Immature natural killer cell (primary cell): Measurements from ENCODE around the gene EXOC6. TPM values are rescaled to one million over a fixed set of nuclear protein-coding genes. Genes with fewer than 3 reads are reported as not detected.

Experiments used
- DNase-seq, 3 donors: peaks; one replicate each; pipeline ENCODE4 v3.0.0; 2022; ENCODE audit warnings: mixed read lengths in 1 of 3
- H3K27ac Mint-ChIP-seq, 6 donors: one replicate each; pipeline ENCODE4 v1.8.0; 2020; ENCODE audit warnings: mixed read lengths in 6 of 6, mild to moderate bottlenecking in 5 of 6, inconsistent platforms in 4 of 6, moderate library complexity in 3 of 6
- H3K27me3 Mint-ChIP-seq, 3 donors: one replicate each; pipeline ENCODE4 v1.8.0; 2020 to 2021; ENCODE audit warnings: low read depth in 3 of 3, mild to moderate bottlenecking in 3 of 3, mixed read lengths in 3 of 3, moderate library complexity in 3 of 3, inconsistent platforms in 1 of 3
- H3K36me3 Mint-ChIP-seq, 3 donors: one replicate each; pipeline ENCODE4 v1.8.0; 2020; ENCODE audit warnings: mixed read lengths in 3 of 3, inconsistent platforms in 2 of 3, mild to moderate bottlenecking in 2 of 3
- H3K4me1 Mint-ChIP-seq, 2 donors: one replicate each; pipeline ENCODE4 v1.8.0; 2020; ENCODE audit warnings: inconsistent platforms in 2 of 2, mild to moderate bottlenecking in 2 of 2, mixed read lengths in 2 of 2, moderate library complexity in 1 of 2
- H3K4me3 Mint-ChIP-seq, 5 donors: one replicate each; pipeline ENCODE4 v1.8.0; 2020; ENCODE audit warnings: mild to moderate bottlenecking in 5 of 5, mixed read lengths in 5 of 5, inconsistent platforms in 3 of 5, moderate library complexity in 3 of 5
- H3K9me3 Mint-ChIP-seq, 6 donors: one replicate each; pipeline ENCODE4 v1.8.0; 2020; ENCODE audit warnings: mild to moderate bottlenecking in 6 of 6, mixed read lengths in 6 of 6, inconsistent platforms in 4 of 6, moderate library complexity in 3 of 6
- polyA plus RNA-seq, 3 donors: library from polyadenylated mRNA; unstranded; fragments of 300-500 nt; fragmentation: Illumina TruSeq; gene quantifications; one replicate each; pipeline ENCODE4 v1.2.3, GENCODE V29; 2021

The EXOC6 gene
- polyA plus RNA-seq, 3 donors from 2014 or later, result 6.4 to 13.1 (median 8.7) TPM

- no peak overlapping the region for H3K4me3 Mint-ChIP-seq
- no peaks in the 10 kb centered on the region for H3K9me3 Mint-ChIP-seq
- H3K36me3 Mint-ChIP-seq, result peaks cover 0 to 3% (median 0%) of the 10 kb centered on the region in 3 donors
- peaks cover 9 to 15% of the 10 kb centered on the region in 2 donors for H3K4me1 Mint-ChIP-seq
- H3K27ac Mint-ChIP-seq, result no peak overlapping the region
- no peaks in the 10 kb centered on the region for H3K27me3 Mint-ChIP-seq
- no peak for DNase-seq
Measured at GRCh38 chr10:92995509-92995908, 147.2 kb downstream of the EXOC6 start.

DNA sequence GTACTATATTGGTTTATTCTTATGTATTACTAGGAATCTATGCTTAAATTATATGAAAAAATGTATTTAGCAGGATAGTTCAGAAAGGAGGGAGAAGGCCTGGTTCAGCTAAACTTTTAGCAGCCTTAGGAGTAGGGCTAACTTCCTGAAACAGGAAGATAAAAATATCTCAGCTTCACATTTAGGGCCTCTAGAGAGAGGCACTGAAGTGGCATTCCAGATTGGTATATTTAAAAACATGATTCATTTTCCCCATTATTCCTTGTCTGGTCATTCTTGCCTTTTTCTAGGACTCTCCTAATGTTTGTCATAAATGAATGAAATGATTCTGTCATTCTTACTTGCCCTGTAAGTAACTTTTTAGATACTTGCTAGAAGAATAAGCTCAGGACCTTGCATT is 149.3 kb downstream of the EXOC6 start:
- Mint-ChIP-seq H3K27ac (no peak overlapping the region), H3K4me3 (no peak overlapping the region), H3K4me1 (peaks cover 9 to 15% of the 10 kb centered on the region in 2 donors), H3K36me3 (peaks cover 0 to 3% (median 0%) of the 10 kb centered on the region in 3 donors), H3K9me3 (no peaks in the 10 kb centered on the region), H3K27me3 (no peaks in the 10 kb centered on the region)
- DNase-seq, result no peak

GRCh38 chr10:92999191-92999590 is 150.9 kb downstream of the EXOC6 start:
- H3K4me3 Mint-ChIP-seq, result no peak overlapping the region
- H3K9me3 Mint-ChIP-seq, result no peaks in the 10 kb centered on the region
- DNase-seq, result no peak
- H3K4me1 Mint-ChIP-seq, result peaks cover 0 to 3% of the 10 kb centered on the region in 2 donors
- no peak overlapping the region for H3K27ac Mint-ChIP-seq
- H3K27me3 Mint-ChIP-seq, result no peaks in the 10 kb centered on the region
- H3K36me3 Mint-ChIP-seq, result peaks cover 0 to 3% (median 0%) of the 10 kb centered on the region in 3 donors

DNA sequence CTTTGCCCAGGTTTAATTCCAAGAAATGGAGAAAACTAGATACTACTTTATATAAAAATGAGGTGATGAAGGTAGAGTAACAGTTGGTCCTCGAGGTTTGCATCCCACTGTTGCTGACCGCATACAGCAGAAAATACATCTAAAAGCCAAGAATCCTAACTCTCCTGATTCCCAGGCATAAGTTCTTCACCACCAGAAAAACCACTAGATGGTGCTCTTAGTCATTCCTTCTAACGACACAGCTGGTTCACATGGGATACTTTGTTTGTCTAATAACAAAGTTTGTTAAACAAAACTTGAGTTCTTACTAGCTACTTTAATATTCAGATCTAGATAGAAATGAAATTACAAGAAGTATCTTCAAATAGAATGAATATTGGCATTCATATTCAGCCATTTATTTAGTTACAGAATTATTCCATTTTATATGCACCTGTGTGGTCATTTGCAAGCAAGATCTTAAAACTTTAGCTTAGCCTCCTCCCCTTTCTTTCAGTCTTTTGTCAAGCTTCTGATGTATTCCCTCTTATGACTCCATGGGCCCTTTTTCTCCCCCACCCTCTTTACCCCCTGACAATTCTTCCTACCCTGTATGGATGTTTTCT is 158.2 kb downstream of the EXOC6 start:
- Mint-ChIP-seq H3K4me3 (no peak overlapping the region), H3K4me1 (no peaks in the 10 kb centered on the region), H3K27ac (no peak overlapping the region), H3K36me3 (peaks cover 0 to 7% (median 0%) of the 10 kb centered on the region in 3 donors), H3K9me3 (no peaks in the 10 kb centered on the region), H3K27me3 (peaks cover 0 to 2% (median 0%) of the 10 kb centered on the region in 3 donors)
- DNase-seq, result no peak

DNA sequence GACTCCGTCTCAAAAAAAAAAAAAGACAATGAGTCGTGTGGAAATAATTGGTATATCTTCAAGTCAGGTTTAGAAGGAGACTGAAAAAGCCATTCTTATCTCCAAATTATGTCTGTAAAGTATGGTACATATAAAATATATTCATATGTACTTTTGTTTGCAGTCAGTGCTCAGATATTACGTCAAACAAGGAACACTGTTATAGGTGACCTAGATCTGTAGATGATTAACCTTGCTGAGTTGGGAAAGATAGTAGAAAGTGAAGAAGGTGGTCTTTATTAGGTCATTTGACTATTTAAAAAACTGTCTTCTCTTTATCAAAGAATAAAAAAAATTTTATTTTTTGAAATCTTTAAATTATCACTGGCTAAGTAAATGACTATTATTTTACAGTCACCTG is 167.4 kb downstream of the EXOC6 start:
- Mint-ChIP-seq H3K27me3 (no peaks in the 10 kb centered on the region), H3K4me1 (no peaks in the 10 kb centered on the region), H3K27ac (no peak overlapping the region), H3K36me3 (peaks cover 9 to 10% (median 9%) of the 10 kb centered on the region in 3 donors), H3K4me3 (no peak overlapping the region), H3K9me3 (no peaks in the 10 kb centered on the region)
- no peak for DNase-seq

DNA sequence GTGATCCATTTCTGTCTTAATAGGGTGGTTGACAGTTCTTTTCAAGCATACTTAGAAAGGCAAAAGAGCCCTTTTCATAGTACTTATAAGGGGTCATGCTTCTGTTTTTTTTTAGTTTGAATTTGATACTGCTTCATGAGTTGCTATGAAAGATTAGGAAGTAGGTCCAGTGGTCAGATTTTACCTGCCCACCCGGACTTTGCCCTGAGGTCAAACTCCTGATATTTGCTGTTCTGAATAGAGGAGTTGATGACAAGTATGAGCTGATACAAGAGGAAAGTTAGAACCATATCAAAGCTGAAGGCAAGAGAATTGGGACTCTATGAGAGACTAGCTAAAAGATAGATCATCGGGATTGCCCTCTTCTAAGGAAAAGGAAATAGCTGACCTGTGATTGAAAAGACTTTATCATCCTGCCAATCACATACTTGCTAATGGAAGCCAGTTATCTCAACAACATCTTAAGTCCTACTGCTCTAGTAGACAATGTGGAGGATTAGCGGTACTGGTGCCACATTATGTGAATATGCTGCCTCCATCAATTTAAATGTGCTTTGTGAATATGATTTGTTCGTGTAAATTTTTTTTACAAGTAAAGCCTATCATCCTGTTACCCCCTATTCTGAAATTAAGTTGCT is 174.8 kb downstream of the EXOC6 start:
- Mint-ChIP-seq H3K9me3 (no peaks in the 10 kb centered on the region), H3K36me3 (peaks cover 13 to 18% (median 14%) of the 10 kb centered on the region in 3 donors), H3K27ac (no peak overlapping the region), H3K4me1 (no peaks in the 10 kb centered on the region), H3K27me3 (no peaks in the 10 kb centered on the region), H3K4me3 (no peak overlapping the region)
- no peak for DNase-seq

GRCh38 chr10:93026072-93026471 is 177.8 kb downstream of the EXOC6 start:
- H3K4me3 Mint-ChIP-seq, result no peak overlapping the region
- H3K36me3 Mint-ChIP-seq, result peaks cover 13 to 16% (median 15%) of the 10 kb centered on the region in 3 donors
- H3K4me1 Mint-ChIP-seq, result no peaks in the 10 kb centered on the region
- no peak overlapping the region for H3K27ac Mint-ChIP-seq
- no peaks in the 10 kb centered on the region for H3K27me3 Mint-ChIP-seq
- no peaks in the 10 kb centered on the region for H3K9me3 Mint-ChIP-seq
- no peak for DNase-seq

GRCh38 chr10:93027508-93027907 is 179.2 kb downstream of the EXOC6 start:
- Mint-ChIP-seq H3K27ac (no peak overlapping the region), H3K27me3 (no peaks in the 10 kb centered on the region), H3K4me3 (no peak overlapping the region), H3K9me3 (no peaks in the 10 kb centered on the region), H3K36me3 (peaks cover 13 to 20% (median 16%) of the 10 kb centered on the region in 3 donors), H3K4me1 (no peaks in the 10 kb centered on the region)
- no peak for DNase-seq

- no peak overlapping the region for H3K27ac Mint-ChIP-seq
- no peak for DNase-seq
- H3K36me3 Mint-ChIP-seq, result peaks cover 13 to 19% (median 16%) of the 10 kb centered on the region in 3 donors
- H3K4me3 Mint-ChIP-seq, result no peak overlapping the region
- no peaks in the 10 kb centered on the region for H3K4me1 Mint-ChIP-seq
- no peaks in the 10 kb centered on the region for H3K27me3 Mint-ChIP-seq
- no peaks in the 10 kb centered on the region for H3K9me3 Mint-ChIP-seq
Measured at GRCh38 chr10:93028883-93029282, 180.6 kb downstream of the EXOC6 start.

GRCh38 chr10:93030409-93030808 is 182.1 kb downstream of the EXOC6 start:
- no peak overlapping the region for H3K4me3 Mint-ChIP-seq
- no peaks in the 10 kb centered on the region for H3K27me3 Mint-ChIP-seq
- no peaks in the 10 kb centered on the region for H3K4me1 Mint-ChIP-seq
- H3K36me3 Mint-ChIP-seq, result peaks cover 13 to 17% (median 16%) of the 10 kb centered on the region in 3 donors
- no peak overlapping the region for H3K27ac Mint-ChIP-seq
- no peak for DNase-seq
- no peaks in the 10 kb centered on the region for H3K9me3 Mint-ChIP-seq

DNA sequence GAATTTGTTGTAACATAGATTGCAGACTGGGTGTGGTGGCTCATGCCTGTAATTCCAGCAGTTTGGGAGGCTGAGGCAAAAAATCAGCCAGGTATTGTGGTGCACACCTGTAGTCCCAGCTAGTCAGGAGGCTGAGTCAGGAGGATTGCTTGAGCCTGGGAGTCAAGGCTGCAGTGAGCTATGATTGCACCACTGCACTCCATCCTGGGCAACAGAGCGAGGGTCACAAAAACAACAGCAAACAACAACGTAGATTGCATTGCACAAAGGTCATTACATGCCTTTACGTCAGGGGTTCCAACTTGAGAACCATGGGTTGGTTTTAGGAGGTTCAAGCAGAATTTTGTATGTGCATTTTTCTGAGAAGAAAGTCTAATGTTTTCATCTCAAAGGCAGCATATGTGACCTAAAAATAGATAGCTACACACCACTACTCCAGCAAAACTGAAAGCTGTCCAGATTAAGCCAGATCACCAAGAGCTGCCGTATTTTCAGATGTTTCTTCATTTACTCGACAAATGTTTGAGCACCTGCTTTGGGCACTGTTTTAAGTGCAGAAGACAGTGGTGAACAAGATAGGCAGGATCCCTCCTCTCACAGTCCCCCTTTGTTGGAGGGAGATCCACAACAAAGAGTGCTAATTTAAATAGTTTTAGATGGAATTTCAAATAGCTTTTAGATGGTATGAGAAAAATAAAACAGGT is 183.9 kb downstream of the EXOC6 start:
- no peaks in the 10 kb centered on the region for H3K27me3 Mint-ChIP-seq
- DNase-seq, result no peak
- H3K4me1 Mint-ChIP-seq, result no peaks in the 10 kb centered on the region
- H3K9me3 Mint-ChIP-seq, result no peaks in the 10 kb centered on the region
- no peak overlapping the region for H3K27ac Mint-ChIP-seq
- H3K4me3 Mint-ChIP-seq, result no peak overlapping the region
- H3K36me3 Mint-ChIP-seq, result peaks cover 1 to 13% (median 12%) of the 10 kb centered on the region in 3 donors

DNA sequence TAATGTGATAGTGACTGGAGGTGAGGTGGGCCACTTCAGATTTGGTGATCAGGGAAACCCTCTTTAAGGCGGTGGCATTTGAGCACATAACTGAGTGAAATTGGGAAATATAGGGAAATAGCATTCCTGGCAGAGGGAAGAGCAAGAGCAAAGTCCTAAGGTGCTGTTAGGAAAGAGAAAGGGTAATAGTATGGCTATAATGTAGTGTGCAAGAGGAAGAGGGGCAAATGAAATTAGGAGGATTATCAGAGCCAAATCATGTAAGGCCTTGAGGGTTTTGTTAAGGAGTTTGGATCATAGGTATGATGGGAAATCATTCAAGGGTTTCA is 184.5 kb downstream of the EXOC6 start:
- no peaks in the 10 kb centered on the region for H3K27me3 Mint-ChIP-seq

GRCh38 chr10:93034426-93034825 is 186.1 kb downstream of the EXOC6 start:
- no peaks in the 10 kb centered on the region for H3K4me1 Mint-ChIP-seq
- peaks cover 0 to 8% (median 4%) of the 10 kb centered on the region in 3 donors for H3K36me3 Mint-ChIP-seq
- no peak overlapping the region for H3K4me3 Mint-ChIP-seq
- H3K9me3 Mint-ChIP-seq, result no peaks in the 10 kb centered on the region
- DNase-seq, result no peak
- no peaks in the 10 kb centered on the region for H3K27me3 Mint-ChIP-seq
- no peak overlapping the region for H3K27ac Mint-ChIP-seq

More for the DNA sequence above, 184.5 kb downstream of the EXOC6 start:
- Mint-ChIP-seq H3K9me3 (no peaks in the 10 kb centered on the region), H3K27ac (peak overlapping the region in 1 of 6 donors; percentile 15), H3K4me3 (no peak overlapping the region), H3K36me3 (peaks cover 0 to 10% (median 7%) of the 10 kb centered on the region in 3 donors), H3K4me1 (no peaks in the 10 kb centered on the region)
- DNase-seq, result no peak

DNA sequence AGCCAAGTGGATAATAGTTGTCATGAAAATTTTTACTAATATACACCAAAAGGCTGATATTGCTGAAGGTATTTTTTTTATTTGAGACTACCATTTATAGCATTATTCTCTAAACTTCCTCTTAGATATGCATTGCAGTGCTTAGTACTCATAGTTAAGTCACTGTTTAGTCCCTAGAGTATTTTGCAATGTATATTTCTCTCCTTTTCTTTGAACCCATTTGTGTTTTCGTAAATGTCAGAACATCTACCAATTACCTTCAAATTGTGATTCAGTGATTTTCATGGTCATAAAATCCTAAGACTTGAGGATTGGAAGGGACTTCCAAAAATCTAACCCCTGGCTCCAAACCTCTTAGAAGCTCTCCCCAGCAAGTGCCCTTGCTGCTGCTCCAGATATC is 190.8 kb downstream of the EXOC6 start:
- H3K27ac Mint-ChIP-seq, result no peak overlapping the region
- peaks cover 0 to 22% (median 6%) of the 10 kb centered on the region in 3 donors for H3K36me3 Mint-ChIP-seq
- H3K4me3 Mint-ChIP-seq, result no peak overlapping the region
- H3K4me1 Mint-ChIP-seq, result no peaks in the 10 kb centered on the region
- no peaks in the 10 kb centered on the region for H3K27me3 Mint-ChIP-seq
- H3K9me3 Mint-ChIP-seq, result no peaks in the 10 kb centered on the region
- DNase-seq, result no peak
